22Rv1 (cell line): ENCODE measurements around the gene ARHGEF6.

Source experiments
- H3K27ac ChIP-seq: fragments of 450-650 bp; 2 replicates; pipeline ENCODE4 v1.5.1; 2017
- CTCF ChIP-seq: fragments of 450-650 bp; IDR thresholded peaks from 2 replicates; pipeline ENCODE4 v1.5.1; 2017; ENCODE audit warnings: mild to moderate bottlenecking
- ZFX ChIP-seq: fragments of 450-650 bp; IDR thresholded peaks from 2 replicates; pipeline ENCODE4 v1.6.1; 2017; ENCODE audit warnings: antibody characterized with exemption, borderline replicate concordance

The ARHGEF6 gene

GRCh38 chrX:136714626-136715599 is 65.8 kb downstream of the ARHGEF6 start:
- no peak overlapping the region for H3K27ac ChIP-seq
- no peak for TF ChIP-seq ZFX

- H3K27ac ChIP-seq = no peak overlapping the region
- TF ChIP-seq CTCF = no peak
- no peak for TF ChIP-seq ZFX
Measured at GRCh38 chrX:136712650-136713310, 68.0 kb downstream of the ARHGEF6 start.

GRCh38 chrX:136711147-136711546 is 69.6 kb downstream of the ARHGEF6 start:
- H3K27ac ChIP-seq = no peak overlapping the region
- TF ChIP-seq CTCF (peak; percentile 31), ZFX (no peak)

- no peak for TF ChIP-seq ZFX
- TF ChIP-seq CTCF = no peak
- H3K27ac ChIP-seq = no peak overlapping the region
Measured at GRCh38 chrX:136710325-136710951, 70.3 kb downstream of the ARHGEF6 start.

GRCh38 chrX:136708348-136708747 is 72.4 kb downstream of the ARHGEF6 start:
- TF ChIP-seq CTCF = peak; percentile 67
- TF ChIP-seq ZFX = no peak
- no peak overlapping the region for H3K27ac ChIP-seq

- TF ChIP-seq ZFX = no peak
- no peak for TF ChIP-seq CTCF
- no peak overlapping the region for H3K27ac ChIP-seq
Measured at GRCh38 chrX:136697156-136697555, 83.6 kb downstream of the ARHGEF6 start.

GRCh38 chrX:136694431-136695087 is 86.2 kb downstream of the ARHGEF6 start:
- TF ChIP-seq ZFX (no peak), CTCF (peak; percentile 58)
- no peak overlapping the region for H3K27ac ChIP-seq
